HG03565 (cell line): Measurements from ENCODE around the gene SP6.

Experiments
- ATAC-seq: cut with Tn5 transposase; IDR thresholded peaks from one replicate; pipeline ENCODE4 v1.9.1; 2021; ENCODE audit warnings: mild to moderate bottlenecking, moderate library complexity; ENCODE audit not compliant: unreplicated experiment

SP6 gene

DNA sequence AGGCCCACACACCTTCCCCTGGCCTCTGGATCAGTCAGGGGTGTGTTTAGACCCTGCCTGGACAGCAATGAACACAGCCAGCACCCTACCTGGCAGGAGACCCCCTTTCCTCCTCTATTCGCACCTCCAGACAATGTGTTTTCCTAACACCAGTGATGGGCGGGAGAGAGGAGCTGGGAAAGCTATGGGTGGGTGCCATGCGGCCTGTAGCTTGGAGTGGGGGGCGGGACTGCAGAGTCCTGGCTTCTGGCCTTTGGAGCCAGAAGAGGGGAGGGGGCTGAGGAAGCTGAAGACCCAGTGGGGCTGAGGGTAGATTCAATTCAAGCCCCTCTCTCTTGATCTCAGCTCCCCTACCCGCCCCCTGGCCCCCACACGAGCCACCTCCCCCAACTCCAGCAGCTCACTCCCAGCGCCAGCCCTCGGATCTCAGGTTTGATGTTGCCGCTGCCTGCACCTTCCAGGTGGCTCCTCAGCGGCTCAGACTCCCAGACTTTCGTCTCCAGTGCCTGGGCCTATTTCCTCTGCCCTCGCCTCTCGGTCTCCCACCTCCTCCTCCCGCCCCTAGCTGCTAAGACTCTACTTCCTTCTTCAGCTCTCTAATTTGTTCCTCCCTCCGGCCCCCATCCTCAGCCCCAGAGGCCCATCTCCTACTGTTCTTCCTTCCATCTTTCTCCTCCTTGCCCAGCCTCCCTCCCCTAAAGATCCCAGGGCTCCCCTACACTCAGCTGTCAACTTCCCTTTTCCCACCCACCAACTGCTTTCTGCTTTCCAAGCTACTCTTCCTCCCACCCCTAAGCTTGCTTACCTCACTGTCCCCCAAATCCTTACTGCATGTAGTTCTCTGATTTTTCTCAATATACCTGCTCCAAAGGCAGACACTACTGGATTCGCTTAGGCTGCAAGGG lies 6.8 kb upstream of the SP6 start:
- no peak for ATAC-seq

GRCh38 chr17:47856830-47857229 lies 5.9 kb upstream of the SP6 start:
- no peak for ATAC-seq

DNA sequence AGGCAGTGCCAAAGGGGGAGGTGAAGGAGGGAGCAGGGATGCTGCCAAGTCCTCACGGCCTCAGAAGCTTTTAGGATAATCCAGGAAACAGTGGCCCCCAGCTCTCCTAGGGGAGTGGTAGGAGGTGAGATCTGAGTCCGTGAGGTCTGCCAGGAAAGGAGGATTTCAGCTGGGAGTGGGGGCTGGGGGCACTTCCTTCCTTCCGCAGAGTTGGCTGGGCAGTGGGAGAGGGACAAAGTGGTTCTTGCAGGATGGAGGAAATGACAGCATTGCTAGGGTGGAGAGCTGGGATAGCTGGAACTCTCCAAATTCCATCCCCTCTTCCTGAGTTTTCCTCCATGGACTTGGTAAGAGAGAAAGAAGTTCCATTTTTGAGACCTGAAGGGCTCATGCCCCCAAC lies 4.8 kb upstream of the SP6 start:
- ATAC-seq = no peak

- no peak for ATAC-seq
Measured at GRCh38 chr17:47853616-47854015, 2.7 kb upstream of the SP6 start.

DNA sequence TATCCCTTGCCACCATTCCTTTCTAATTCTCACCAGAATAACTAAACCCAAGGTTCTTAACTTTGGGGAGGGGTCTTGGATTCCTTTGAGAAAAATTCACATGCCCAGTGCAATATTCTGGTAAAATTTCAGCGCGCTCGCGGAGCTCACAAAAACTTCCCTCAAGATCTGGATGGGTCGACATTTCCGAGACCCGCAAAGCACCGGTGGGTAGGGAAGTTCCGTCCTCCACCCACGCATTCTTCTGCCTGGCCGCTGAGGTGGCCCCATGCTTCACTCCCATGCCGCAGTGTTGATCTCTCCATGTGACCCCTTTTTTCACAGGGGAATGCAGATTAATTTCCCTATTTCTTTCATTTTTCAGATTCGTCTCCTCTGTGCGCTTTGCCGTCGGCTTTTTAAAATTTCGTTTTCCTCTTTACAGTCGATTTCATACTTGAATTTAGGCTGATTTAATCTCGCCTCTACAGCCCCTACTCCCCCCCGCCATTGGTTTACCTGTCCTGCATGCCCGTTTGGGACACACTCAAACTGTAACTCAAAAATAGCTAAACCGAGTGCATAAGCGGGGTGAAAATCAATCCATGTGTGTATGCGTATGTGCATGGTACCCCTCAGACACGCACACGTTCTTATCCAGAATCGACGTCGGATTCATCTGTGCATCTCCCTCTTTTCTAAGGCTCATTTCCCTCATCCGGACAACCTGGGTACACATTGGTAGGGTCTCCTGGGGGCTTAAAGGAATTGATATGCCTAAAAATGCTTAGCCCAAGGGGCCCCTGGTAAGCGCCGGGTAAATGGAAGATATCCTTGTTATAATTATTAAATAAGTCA lies 1.4 kb upstream of the SP6 start:
- ATAC-seq = no peak

- ATAC-seq = no peak
Measured at GRCh38 chr17:47851764-47852112, 775 bp upstream of the SP6 start.

- no peak for ATAC-seq
Measured at GRCh38 chr17:47850373-47850691, 631 bp downstream of the SP6 start.

GRCh38 chr17:47848198-47848513 lies 2.8 kb downstream of the SP6 start:
- no peak for ATAC-seq

GRCh38 chr17:47847341-47848197 lies 3.4 kb downstream of the SP6 start:
- ATAC-seq = no peak

- no peak for ATAC-seq
Measured at GRCh38 chr17:47846716-47847340, 4.1 kb downstream of the SP6 start.

DNA sequence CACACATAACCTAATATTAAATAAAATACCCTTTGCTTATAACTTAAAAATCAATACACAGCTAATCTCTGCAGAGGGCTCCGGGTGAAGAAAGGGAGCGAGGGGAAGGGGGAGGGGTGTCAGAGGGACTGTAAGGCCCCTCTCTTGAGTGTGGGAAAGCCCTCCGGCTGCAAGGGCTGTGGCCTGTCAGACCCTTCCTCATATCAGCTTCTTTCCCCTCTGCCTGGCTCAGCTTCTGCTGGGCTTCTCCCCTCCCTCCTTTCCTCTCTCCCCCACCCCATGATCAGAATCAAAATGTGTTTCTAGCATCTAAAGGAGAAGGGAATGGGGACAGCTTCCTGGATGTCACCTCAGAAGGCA lies 5.3 kb downstream of the SP6 start:
- ATAC-seq = no peak

DNA sequence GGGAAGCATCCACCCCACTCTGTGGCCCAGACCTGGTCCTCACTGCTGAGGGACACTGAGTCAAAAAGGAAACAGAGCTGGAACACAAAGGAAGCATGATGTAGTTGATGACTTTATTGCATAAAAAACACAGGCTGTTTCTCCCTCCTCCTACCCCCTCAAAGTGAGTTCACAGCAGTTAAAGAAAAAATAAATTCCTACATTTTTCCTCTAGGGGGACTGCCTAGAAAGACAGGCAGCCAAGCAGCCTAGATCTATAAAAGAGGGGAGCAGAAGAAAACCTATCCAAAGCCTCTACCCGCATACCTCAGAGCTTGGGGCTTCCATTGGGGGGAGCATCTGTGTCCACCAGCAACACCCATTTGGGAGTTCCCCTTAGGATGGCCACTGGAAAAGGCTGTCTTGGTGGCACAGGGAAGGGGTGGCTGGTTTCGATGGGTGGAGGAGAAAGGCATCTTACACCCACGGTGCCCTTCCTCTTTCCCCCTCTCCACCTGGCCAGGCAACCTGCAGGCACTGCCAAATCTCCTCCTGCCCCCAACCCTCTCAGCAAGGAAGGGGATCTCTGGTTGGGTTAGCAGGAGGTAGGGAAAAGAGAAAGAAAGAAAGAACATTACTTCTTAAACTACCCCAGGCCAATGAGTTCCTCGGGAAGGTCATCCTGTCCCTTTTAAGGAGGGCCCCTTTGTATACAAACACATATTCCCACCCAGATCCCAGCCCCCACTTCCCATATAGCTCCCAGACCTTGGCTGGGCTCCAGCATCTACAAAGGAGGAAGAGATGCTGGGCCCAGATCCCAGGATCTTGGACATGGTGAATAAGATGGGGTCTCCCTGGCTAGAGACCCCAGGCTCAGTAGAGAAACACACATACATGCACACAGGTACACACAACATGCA lies 5.9 kb downstream of the SP6 start:
- no peak for ATAC-seq

DNA sequence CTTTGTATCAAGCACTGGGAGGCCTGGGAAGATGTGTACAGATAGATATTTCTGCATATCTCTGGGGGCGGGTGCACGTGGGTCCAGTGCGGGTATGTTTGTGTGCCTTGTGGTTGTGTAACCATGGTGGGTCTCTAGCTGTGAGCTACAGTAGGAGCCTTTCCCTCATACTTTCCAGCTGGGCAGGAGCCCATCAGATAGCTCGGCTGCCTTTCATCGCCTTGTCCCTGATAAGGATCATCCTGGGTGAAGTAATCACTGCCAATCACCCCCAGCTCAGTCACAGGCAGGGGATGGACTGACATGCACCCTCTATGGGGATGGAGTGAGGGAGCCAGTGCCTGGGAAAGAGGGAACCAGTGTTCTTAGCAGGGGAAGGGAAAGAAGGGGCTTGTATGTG lies 6.7 kb downstream of the SP6 start:
- no peak for ATAC-seq

GRCh38 chr17:47843391-47843730 lies 7.6 kb downstream of the SP6 start:
- ATAC-seq = no peak

DNA sequence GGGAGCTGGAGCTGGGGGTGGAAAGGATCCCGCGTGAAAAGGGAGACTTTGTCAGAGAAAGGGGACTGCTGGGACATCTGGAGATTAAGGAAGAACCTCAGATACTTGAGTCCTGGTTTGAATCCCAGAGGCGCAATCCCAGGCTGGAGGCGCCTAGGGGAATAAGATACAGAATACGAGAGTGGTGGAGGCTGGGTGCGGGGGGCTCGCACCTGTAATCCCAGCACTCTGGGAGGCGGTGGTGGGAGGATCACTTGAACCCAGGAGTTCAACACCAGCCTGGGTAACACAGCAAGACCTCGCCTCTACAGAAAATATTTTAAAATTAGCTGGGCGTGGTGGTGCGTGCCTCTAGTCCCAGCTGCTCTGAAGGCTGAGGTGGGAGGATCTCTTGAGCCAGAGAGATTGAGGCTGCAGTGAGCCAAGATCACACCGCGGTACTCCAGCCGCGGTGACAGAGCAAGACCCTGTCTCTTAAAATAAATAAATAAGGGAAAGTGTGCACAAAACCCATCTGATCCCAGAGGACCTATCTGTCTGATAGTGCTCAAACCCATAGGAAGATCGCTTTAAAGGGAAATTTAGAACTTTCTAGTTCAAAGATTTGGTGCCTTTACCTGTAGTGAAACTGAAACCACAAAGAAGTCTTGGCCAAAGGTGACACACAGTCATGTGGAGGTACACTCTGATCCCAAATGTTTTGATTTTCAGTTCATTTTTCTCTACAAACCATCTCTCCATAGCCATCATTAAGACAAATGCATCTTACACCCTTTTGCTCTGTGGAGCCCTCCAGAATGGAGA lies 9.3 kb downstream of the SP6 start:
- ATAC-seq = no peak

DNA sequence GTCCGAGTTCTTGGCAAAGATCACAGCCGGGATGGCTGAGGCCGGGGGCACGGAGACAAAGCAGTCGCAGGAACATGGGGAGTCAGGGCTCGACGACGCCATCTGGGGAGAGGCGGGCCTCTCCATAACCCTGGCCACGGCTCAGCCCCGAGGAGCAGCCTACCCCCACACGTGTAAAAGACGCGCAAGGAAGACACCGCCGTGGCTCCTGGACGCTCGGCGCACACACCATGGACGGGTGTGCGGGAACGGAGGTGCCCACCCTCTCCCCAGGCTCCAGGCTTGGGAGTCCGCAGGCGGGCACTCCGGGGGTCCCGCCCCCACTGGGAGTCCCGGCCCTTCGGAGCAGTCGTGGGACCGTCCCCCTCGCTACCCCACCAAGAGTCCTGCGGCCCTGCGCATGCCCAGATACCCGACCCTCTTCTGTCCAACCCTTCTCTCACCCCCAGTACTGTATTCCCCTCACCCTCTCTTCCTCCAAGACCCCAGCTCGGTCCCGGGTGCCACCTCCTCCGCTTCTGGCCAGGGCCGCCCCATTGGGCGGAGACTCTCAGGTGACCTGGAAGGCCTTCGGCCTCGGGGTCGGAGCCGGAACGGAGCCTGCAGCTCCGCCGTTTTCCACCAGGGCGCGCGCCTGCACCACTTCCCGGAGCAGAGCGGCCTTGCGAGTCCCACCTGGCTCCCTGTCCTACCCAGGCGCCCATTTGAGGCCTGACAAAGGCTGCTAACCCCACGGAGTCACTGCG lies 10.0 kb downstream of the SP6 start, which contains the start of gene SCRN2:
SCRN2 (minus strand) TSS at position 532 of the 746 bp plus-strand sequence; CDS start at position 102, 430 bp downstream.
- peak; percentile 78 for ATAC-seq

- no peak for ATAC-seq
Measured at GRCh38 chr17:47840001-47840741, 10.8 kb downstream of the SP6 start.

GRCh38 chr17:47839071-47839470 lies 11.9 kb downstream of the SP6 start:
- no peak for ATAC-seq
